ENCODE measurements around the gene FABP3. TPM values are rescaled to one million over a fixed set of nuclear protein-coding genes. Genes with fewer than 3 reads are reported as not detected.
A peak's percentile ranks its signal among the peaks of the same experiment; 100 is the strongest.

The FABP3 gene
- total RNA-seq, 1 donor from 2014 or later, result 30.0 TPM

- Mint-ChIP-seq H3K36me3 (ENCODE audit: unreplicated experiment) (peaks cover 27% of the 10 kb centered on the region), H3K27me3 (ENCODE audit: unreplicated experiment) (no peaks in the 10 kb centered on the region), H3K4me1 (ENCODE audit: unreplicated experiment) (no peaks in the 10 kb centered on the region), H3K27ac (ENCODE audit: unreplicated experiment) (no peak overlapping the region), H3K9me3 (ENCODE audit: unreplicated experiment) (no peaks in the 10 kb centered on the region), H3K4me3 (ENCODE audit: unreplicated experiment) (no peak overlapping the region)
- TF ChIP-seq, protein P1, sequence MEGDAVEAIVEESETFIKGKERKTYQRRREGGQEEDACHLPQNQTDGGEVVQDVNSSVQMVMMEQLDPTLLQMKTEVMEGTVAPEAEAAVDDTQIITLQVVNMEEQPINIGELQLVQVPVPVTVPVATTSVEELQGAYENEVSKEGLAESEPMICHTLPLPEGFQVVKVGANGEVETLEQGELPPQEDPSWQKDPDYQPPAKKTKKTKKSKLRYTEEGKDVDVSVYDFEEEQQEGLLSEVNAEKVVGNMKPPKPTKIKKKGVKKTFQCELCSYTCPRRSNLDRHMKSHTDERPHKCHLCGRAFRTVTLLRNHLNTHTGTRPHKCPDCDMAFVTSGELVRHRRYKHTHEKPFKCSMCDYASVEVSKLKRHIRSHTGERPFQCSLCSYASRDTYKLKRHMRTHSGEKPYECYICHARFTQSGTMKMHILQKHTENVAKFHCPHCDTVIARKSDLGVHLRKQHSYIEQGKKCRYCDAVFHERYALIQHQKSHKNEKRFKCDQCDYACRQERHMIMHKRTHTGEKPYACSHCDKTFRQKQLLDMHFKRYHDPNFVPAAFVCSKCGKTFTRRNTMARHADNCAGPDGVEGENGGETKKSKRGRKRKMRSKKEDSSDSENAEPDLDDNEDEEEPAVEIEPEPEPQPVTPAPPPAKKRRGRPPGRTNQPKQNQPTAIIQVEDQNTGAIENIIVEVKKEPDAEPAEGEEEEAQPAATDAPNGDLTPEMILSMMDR (IDR thresholded peaks at IDR 0.05), result no peak
- DNase-seq (ENCODE audit: extremely low spot score, unreplicated experiment), result no peak
Observed at GRCh38 chr1:31364561-31365250, 8.2 kb downstream of the FABP3 start.

DNA sequence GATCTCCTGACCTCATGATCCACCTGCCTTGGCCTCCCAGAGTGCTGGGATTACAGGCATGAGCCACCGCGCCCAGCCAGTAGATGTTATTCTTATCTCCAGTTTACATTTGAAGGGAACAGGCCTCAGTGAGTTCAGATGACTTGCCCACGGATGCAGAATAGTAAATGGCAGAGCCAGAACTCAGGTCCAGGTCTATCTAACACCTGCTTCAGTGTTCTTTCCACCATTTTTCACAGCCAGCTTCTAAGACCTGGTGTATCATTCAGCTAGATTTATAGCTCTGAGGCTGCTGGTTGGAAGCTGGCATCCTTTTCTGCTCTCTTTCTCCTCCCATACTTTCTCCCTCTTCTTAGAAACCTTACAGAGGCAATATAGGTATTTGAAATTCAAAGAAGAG lies 10.8 kb downstream of the FABP3 start:
- Mint-ChIP-seq H3K27me3 (ENCODE audit: unreplicated experiment) (no peaks in the 10 kb centered on the region), H3K36me3 (ENCODE audit: unreplicated experiment) (peaks cover 33% of the 10 kb centered on the region), H3K9me3 (ENCODE audit: unreplicated experiment) (no peaks in the 10 kb centered on the region), H3K27ac (ENCODE audit: unreplicated experiment) (no peak overlapping the region), H3K4me3 (ENCODE audit: unreplicated experiment) (no peak overlapping the region), H3K4me1 (ENCODE audit: unreplicated experiment) (no peaks in the 10 kb centered on the region)
- TF ChIP-seq, protein P1 (IDR thresholded peaks at IDR 0.05), result no peak
- no peak for DNase-seq (ENCODE audit: extremely low spot score, unreplicated experiment)

GRCh38 chr1:31361607-31362006 lies 11.3 kb downstream of the FABP3 start:
- DNase-seq (ENCODE audit: extremely low spot score, unreplicated experiment), result no peak
- no peak overlapping the region for H3K4me3 Mint-ChIP-seq (ENCODE audit: unreplicated experiment)
- no peaks in the 10 kb centered on the region for H3K4me1 Mint-ChIP-seq (ENCODE audit: unreplicated experiment)
- TF ChIP-seq, protein P1 (IDR thresholded peaks at IDR 0.05), result no peak
- peaks cover 32% of the 10 kb centered on the region for H3K36me3 Mint-ChIP-seq (ENCODE audit: unreplicated experiment)
- H3K9me3 Mint-ChIP-seq (ENCODE audit: unreplicated experiment), result no peaks in the 10 kb centered on the region
- no peaks in the 10 kb centered on the region for H3K27me3 Mint-ChIP-seq (ENCODE audit: unreplicated experiment)
- no peak overlapping the region for H3K27ac Mint-ChIP-seq (ENCODE audit: unreplicated experiment)

- Mint-ChIP-seq H3K36me3 (ENCODE audit: unreplicated experiment) (peaks cover 47% of the 10 kb centered on the region), H3K27ac (ENCODE audit: unreplicated experiment) (no peak overlapping the region), H3K4me1 (ENCODE audit: unreplicated experiment) (no peaks in the 10 kb centered on the region), H3K4me3 (ENCODE audit: unreplicated experiment) (no peak overlapping the region), H3K27me3 (ENCODE audit: unreplicated experiment) (no peaks in the 10 kb centered on the region), H3K9me3 (ENCODE audit: unreplicated experiment) (no peaks in the 10 kb centered on the region)
- TF ChIP-seq, protein P1 (IDR thresholded peaks at IDR 0.05), result no peak
- no peak for DNase-seq (ENCODE audit: extremely low spot score, unreplicated experiment)
Observed at GRCh38 chr1:31356427-31356826, 16.4 kb downstream of the FABP3 start.

DNA sequence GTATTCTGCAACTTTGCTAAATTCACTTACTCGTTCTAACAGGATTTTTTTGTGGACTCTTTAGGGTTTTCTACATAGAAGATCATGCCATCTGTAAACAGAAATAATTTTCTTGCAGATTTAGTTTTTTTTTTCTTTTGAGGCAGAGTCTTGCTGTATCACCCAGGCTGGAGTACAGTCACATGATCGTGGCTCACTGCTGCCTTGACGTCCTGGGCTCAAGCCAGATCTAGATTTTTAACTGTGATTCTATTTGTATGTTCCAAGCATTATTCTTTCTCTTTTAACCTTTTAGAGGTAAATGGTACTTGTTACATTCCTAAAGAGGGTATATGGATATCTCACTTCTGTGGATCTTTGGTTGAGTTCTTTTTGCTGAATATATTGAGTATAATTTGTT lies 18.6 kb downstream of the FABP3 start:
- TF ChIP-seq, protein P1 (IDR thresholded peaks at IDR 0.05), result no peak
- H3K27ac Mint-ChIP-seq (ENCODE audit: unreplicated experiment), result no peak overlapping the region
- no peaks in the 10 kb centered on the region for H3K27me3 Mint-ChIP-seq (ENCODE audit: unreplicated experiment)
- DNase-seq (ENCODE audit: extremely low spot score, unreplicated experiment), result peak; percentile 21
- H3K36me3 Mint-ChIP-seq (ENCODE audit: unreplicated experiment), result peaks cover 51% of the 10 kb centered on the region
- no peak overlapping the region for H3K4me3 Mint-ChIP-seq (ENCODE audit: unreplicated experiment)
- H3K9me3 Mint-ChIP-seq (ENCODE audit: unreplicated experiment), result no peaks in the 10 kb centered on the region
- no peaks in the 10 kb centered on the region for H3K4me1 Mint-ChIP-seq (ENCODE audit: unreplicated experiment)

All from osteocyte (in vitro differentiated cells).